ENCODE measurements around the gene COQ8B. TPM values are rescaled to one million over a fixed set of nuclear protein-coding genes. Genes with fewer than 3 reads are reported as not detected.
"Not testable (repeated sequence)": the region's sequence is repeated elsewhere in the genome, so short reads cannot be mapped to it uniquely, and the experiment has no call there.

The COQ8B gene
- polyA plus RNA-seq, 3 donors = 26.2 to 35.5 (median 29.4) TPM

DNA sequence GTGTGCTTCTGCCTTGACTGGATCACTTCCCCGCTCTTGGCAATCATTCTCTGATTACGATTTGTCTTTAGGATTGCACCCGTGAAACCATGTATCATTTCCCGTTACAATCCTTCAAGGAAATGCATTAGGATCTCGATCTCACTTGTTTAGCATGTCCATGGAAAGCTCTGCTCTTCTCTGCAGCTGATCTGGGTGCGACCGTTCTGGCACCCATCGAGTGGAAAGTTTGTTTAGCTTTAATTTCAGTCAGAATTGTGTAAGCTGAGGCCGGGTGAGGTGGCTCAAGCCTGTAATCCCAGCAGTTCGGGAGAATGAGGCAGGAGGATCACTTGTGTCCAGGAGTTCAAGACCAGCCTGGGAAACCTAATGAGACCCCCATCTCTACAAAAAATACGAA, 57.1 kb downstream of the COQ8B start:
- no peak overlapping the region for H3K27ac ChIP-seq (ENCODE audit: low read depth, low read length)
- 70 to 77% (median 72%) methylated on average over 11 of the region's 11 CpGs for WGBS, 3 donors

DNA sequence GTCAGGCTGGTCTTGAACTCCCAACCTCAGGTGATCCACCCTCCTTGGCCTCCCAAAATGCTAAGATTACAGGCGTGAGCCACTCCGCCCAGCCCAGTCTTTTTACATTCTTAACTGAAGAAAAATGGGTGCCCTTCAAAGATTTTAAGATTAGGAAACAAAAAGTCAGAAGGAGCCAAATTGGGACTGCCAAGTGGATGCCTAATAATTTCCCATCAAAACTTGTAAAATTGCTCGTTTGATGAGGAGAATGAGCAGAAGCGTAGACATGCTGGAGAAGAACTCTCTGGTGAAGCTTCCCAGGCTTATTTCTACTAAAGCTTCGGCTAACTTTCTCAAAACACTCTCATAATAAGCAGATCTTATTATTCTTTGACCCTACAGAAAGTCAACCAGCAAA, 57.6 kb downstream of the COQ8B start:
- no peak overlapping the region for H3K27ac ChIP-seq (ENCODE audit: low read depth, low read length)
- 82 to 86% (median 85%) methylated on average over 5 of the region's 5 CpGs for WGBS, 3 donors

GRCh38 chr19:40658031-40658430, 58.7 kb downstream of the COQ8B start:
- WGBS, 3 donors = 83 to 95% (median 90%) methylated on average over 8 of the region's 8 CpGs
- no peak overlapping the region for H3K27ac ChIP-seq (ENCODE audit: low read depth, low read length)

- 73 to 78% (median 76%) methylated on average over 7 of the region's 7 CpGs for WGBS, 3 donors
- not testable (repeated sequence) for H3K27ac ChIP-seq (ENCODE audit: low read depth, low read length)
Observed at GRCh38 chr19:40655684-40656083, 61.0 kb downstream of the COQ8B start.

- H3K27ac ChIP-seq (ENCODE audit: low read depth, low read length) = not testable (repeated sequence)
- WGBS, 3 donors = 71 to 83% (median 77%) methylated on average over 11 of the region's 11 CpGs
Observed at GRCh38 chr19:40652303-40652702, 64.4 kb downstream of the COQ8B start.

- no peak overlapping the region for H3K27ac ChIP-seq (ENCODE audit: low read depth, low read length)
- WGBS, 3 donors = 85 to 90% (median 86%) methylated on average over 8 of the region's 8 CpGs
Observed at GRCh38 chr19:40650749-40651305, 65.9 kb downstream of the COQ8B start.

DNA sequence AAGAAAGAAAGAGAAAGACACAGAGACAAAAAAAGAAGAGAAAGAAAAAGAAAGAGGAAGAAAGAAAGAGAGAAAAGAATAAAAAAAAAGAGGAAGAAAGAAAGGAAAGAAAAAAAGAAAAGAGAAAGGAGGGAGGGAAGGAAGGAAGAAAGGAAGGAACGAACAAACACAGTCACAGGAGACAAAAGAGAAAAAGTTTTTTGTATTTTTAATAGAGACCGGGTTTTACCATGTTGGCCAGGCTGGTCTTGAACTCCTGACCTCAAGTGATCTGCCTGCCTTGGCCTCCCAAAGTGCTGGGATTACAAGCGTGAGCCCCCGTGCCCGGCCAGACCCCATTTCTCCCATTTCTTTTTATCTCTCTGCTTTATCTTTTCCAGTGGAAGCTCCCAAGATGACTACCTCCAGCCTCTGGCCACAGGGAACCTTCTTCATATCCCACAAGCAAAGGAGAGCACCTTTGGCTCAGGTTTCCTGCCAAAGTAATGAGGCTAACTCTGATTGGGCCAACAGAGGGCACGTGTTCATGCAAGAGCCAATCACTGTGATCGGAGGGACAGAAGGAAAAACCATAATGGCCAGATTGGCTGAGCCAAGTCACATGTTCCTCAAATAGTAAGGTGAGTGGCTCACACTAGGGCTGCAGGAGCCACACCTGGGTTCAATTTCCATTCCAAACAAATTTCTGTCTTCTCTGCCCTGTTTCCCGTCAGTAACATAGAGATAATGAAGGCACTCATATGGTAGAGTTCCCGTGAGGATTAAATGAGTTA, 66.6 kb downstream of the COQ8B start:
- 76 to 89% (median 86%) methylated on average over 9 of the region's 9 CpGs for WGBS, 3 donors
- H3K27ac ChIP-seq (ENCODE audit: low read depth, low read length) = not testable (repeated sequence)

GRCh38 chr19:40646743-40647254, 69.9 kb downstream of the COQ8B start:
- 61 to 78% (median 75%) methylated on average over 4 to 5 of the region's 5 CpGs for WGBS, 3 donors
- H3K27ac ChIP-seq (ENCODE audit: low read depth, low read length) = peak overlapping the region; percentile 75

DNA sequence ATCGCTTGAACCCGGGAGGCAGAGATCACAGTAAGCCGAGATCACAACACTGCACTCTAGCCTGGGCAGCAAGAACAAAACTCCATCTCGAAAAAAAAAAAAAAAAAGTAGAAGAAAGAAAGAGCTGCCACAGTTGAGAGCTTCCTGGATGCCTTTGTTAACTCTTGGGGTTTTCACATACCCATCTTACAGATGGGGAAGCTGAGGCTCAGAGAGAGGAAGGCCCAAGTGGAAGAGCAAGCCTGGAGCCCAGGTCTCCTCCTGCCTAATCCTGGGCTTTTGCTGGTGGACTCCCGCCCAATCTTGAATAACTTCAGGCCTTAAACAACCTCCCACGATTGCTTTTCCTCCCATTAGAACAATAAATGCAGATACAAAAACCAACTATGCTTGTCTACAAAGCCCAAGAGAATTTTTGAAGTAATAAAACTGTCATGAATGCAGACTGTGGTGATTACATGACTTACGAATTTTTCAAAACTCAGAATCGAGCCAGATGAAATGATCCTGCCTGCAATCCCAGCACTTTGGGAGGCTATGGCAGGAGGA, 73.9 kb downstream of the COQ8B start:
- no peak overlapping the region for H3K27ac ChIP-seq (ENCODE audit: low read depth, low read length)
- 73 to 75% (median 74%) methylated on average over 8 of the region's 8 CpGs for WGBS, 3 donors

GRCh38 chr19:40642051-40642706, 74.5 kb downstream of the COQ8B start:
- 91 to 94% (median 94%) methylated on average over 18 of the region's 18 CpGs for WGBS, 3 donors

More at GRCh38 chr19:40642051-40642706, 74.5 kb downstream of the COQ8B start:
- H3K27ac ChIP-seq (ENCODE audit: low read depth, low read length) = no peak overlapping the region

Other genes with a start within 250 kb of the COQ8B start
- gene SPTBN4, start 249.9 kb downstream of the COQ8B start, polyA plus RNA-seq = 1 to 10 TPM; 1.3 to 4.1 (median 2.2) TPM
- 10 to 100 TPM; 35.6 to 67.6 (median 55.1) TPM for gene SHKBP1, start 140.0 kb downstream of the COQ8B start, polyA plus RNA-seq
- gene LTBP4, start 115.5 kb downstream of the COQ8B start, polyA plus RNA-seq = 100 to 1,000 TPM in 2 of 3 donors, 10 to 100 TPM in 1; 35.5 to 125 (median 124) TPM
- 10 to 100 TPM in 2 of 3 donors, 1 to 10 TPM in 1; 7.1 to 30.7 (median 27.2) TPM for gene NUMBL, start 26.2 kb downstream of the COQ8B start, polyA plus RNA-seq
- 10 to 100 TPM; 14.6 to 58.3 (median 43.1) TPM for gene ITPKC, start 226 bp upstream of the COQ8B start, polyA plus RNA-seq
- 1 to 10 TPM; 3.5 to 7.1 (median 5.1) TPM for gene ACTMAP, start 33.6 kb upstream of the COQ8B start, polyA plus RNA-seq
- gene SNRPA, start 34.3 kb upstream of the COQ8B start, polyA plus RNA-seq = 10 to 100 TPM; 21.2 to 44.1 (median 42.8) TPM
- under 1 TPM in 2 of 3 donors, not detected in 1; 0.61 to 0.67 TPM for gene MIA, start 58.6 kb upstream of the COQ8B start, polyA plus RNA-seq
- gene RAB4B, start 61.4 kb upstream of the COQ8B start, polyA plus RNA-seq = 10 to 100 TPM; 19.6 to 41.4 (median 31.7) TPM
- 100 to 1,000 TPM in 1 of 3 donors, 10 to 100 TPM in 2; 30.5 to 121 (median 93.1) TPM for gene EGLN2, start 82.3 kb upstream of the COQ8B start, polyA plus RNA-seq
- gene CYP2A6, start 133.6 kb upstream of the COQ8B start, polyA plus RNA-seq = under 1 TPM in 2 of 3 donors, not detected in 1; 0.22 to 0.42 TPM
- not detected for gene CYP2A7, start 165.3 kb upstream of the COQ8B start, polyA plus RNA-seq

All from adipose tissue (tissue), 3 donors.